Measurements from ENCODE around the gene SPRY4.
"Not testable (repeated sequence)": the region's sequence is repeated elsewhere in the genome, so short reads cannot be mapped to it uniquely, and the experiment has no call there.

SPRY4 gene

GRCh38 chr5:142292249-142292648 is 32.6 kb downstream of the SPRY4 start:
- no peak for DNase-seq

- DNase-seq: no peak
Measured at GRCh38 chr5:142290577-142291299, 34.1 kb downstream of the SPRY4 start.

GRCh38 chr5:142289708-142290576 is 34.9 kb downstream of the SPRY4 start:
- DNase-seq: no peak

- DNase-seq: no peak
Measured at GRCh38 chr5:142287973-142288313, 36.9 kb downstream of the SPRY4 start.

- no peak for DNase-seq
Measured at GRCh38 chr5:142287096-142287972, 37.5 kb downstream of the SPRY4 start.

GRCh38 chr5:142286111-142286510 is 38.7 kb downstream of the SPRY4 start:
- no peak for DNase-seq

- no peak for DNase-seq
Measured at GRCh38 chr5:142283304-142283703, 41.5 kb downstream of the SPRY4 start.

- no peak for DNase-seq
Measured at GRCh38 chr5:142281966-142282365, 42.9 kb downstream of the SPRY4 start.

GRCh38 chr5:142281008-142281367 is 43.8 kb downstream of the SPRY4 start:
- no peak for DNase-seq

- DNase-seq: no peak
Measured at GRCh38 chr5:142280066-142281007, 44.5 kb downstream of the SPRY4 start.

GRCh38 chr5:142278627-142279026 is 46.2 kb downstream of the SPRY4 start:
- DNase-seq: no peak

GRCh38 chr5:142277796-142278195 is 47.0 kb downstream of the SPRY4 start:
- DNase-seq: no peak

- DNase-seq: no peak
Measured at GRCh38 chr5:142276517-142276916, 48.3 kb downstream of the SPRY4 start.

- no peak for DNase-seq
Measured at GRCh38 chr5:142275496-142275895, 49.3 kb downstream of the SPRY4 start.

- DNase-seq: not testable (repeated sequence)
Measured at GRCh38 chr5:142272596-142272995, 52.2 kb downstream of the SPRY4 start.

- DNase-seq: not testable (repeated sequence)
Measured at GRCh38 chr5:142264084-142264483, 60.7 kb downstream of the SPRY4 start.

- DNase-seq: no peak
Measured at GRCh38 chr5:142263346-142263745, 61.5 kb downstream of the SPRY4 start.

GRCh38 chr5:142262683-142263082 is 62.1 kb downstream of the SPRY4 start:
- no peak for DNase-seq
